T-cell (primary cell): ENCODE results near the gene ZNF267. TPM values are rescaled to one million over a fixed set of nuclear protein-coding genes. Genes with fewer than 3 reads are reported as not detected.
"Not testable (repeated sequence)": the region's sequence is repeated elsewhere in the genome, so short reads cannot be mapped to it uniquely, and the experiment has no call there.

Experiments
- ATAC-seq, 4 experiments: fragments of 200-7000 bp in 3 of 4; fragments of 150-1000 bp in 1 of 4; cut with Tn5 transposase; replicated peaks in 1 of 4; 1 replicate in 3 of 4; 2 replicates in 1 of 4; pipeline ENCODE4 v1.10.0; 2021; ENCODE audit warnings: moderate library complexity in 3 of 4, mild to moderate bottlenecking in 2 of 4, moderate number of reproducible peaks in 1 of 4
- CTCF ChIA-PET, 2 donors: fragments of 300-600 bp; sonication (Branson Sonifier 250); formaldehyde crosslinking; loops; one replicate each; lab custom pipeline; 2022; ENCODE audit warnings: antibody characterized with exemption in 2 of 2; lab: Charles Lee
- POLR2A ChIA-PET, 2 donors: fragments of 300-600 bp; sonication (Branson Sonifier 250); formaldehyde crosslinking; loops; one replicate each; lab custom pipeline; 2022; ENCODE audit warnings: antibody characterized with exemption in 2 of 2; lab: Charles Lee
- DNase-seq, 35 experiments: peaks; one replicate each; pipeline versions ENCODE4 v3.0.0 to v3.0.0-alpha.2; 2013 to 2023
- H3K27ac ChIP-seq: one replicate; pipeline ENCODE4 v1.5.1; 2013; ENCODE audit warnings: low read length
- H3K27me3 ChIP-seq, 2 experiments: replicated peaks in 1 of 2; 1 replicate in 1 of 2; 2 replicates in 1 of 2; pipeline versions ENCODE4 v1.6.1 to v1.7.0; 2013; ENCODE audit warnings: low read length in 1 of 2, mixed read lengths in 1 of 2; ENCODE audit not compliant: control insufficient read depth in 2 of 2, insufficient read depth in 2 of 2; ENCODE audit errors: extremely low read depth in 1 of 2
- H3K36me3 ChIP-seq, 2 donors: 1 replicate in 1 of 2; 2 replicates in 1 of 2; pipeline versions ENCODE4 v1.6.1 to v1.7.0; 2013; ENCODE audit warnings: low read length in 1 of 2; ENCODE audit not compliant: control insufficient read depth in 2 of 2, insufficient read depth in 1 of 2; ENCODE audit errors: extremely low read depth in 1 of 2
- H3K4me1 ChIP-seq, 2 experiments: 1 replicate in 1 of 2; 2 replicates in 1 of 2; pipeline versions ENCODE4 v1.6.1 to v1.7.0; 2013; ENCODE audit warnings: low read length in 2 of 2, mixed read lengths in 1 of 2; ENCODE audit not compliant: insufficient read depth in 2 of 2, control insufficient read depth in 1 of 2; ENCODE audit errors: extremely low read depth in 1 of 2
- H3K4me3 ChIP-seq, 2 donors: 1 replicate in 1 of 2; 2 replicates in 1 of 2; pipeline versions ENCODE4 v1.5.1 to v1.7.0; 2013; ENCODE audit warnings: mild to moderate bottlenecking in 2 of 2, low read length in 1 of 2, moderate library complexity in 1 of 2; ENCODE audit not compliant: control insufficient read depth in 1 of 2; ENCODE audit errors: extremely low read depth in 1 of 2
- H3K9me3 ChIP-seq: 2 replicates; pipeline ENCODE4 v1.7.0; 2013
- H3K27ac Mint-ChIP-seq, 2 donors: one replicate each; pipeline ENCODE4 v1.8.0; 2020 to 2021; ENCODE audit warnings: mild to moderate bottlenecking in 2 of 2, mixed read lengths in 2 of 2
- H3K27me3 Mint-ChIP-seq, 2 donors: one replicate each; pipeline ENCODE4 v1.8.0; 2021 to 2022; ENCODE audit warnings: mixed read lengths in 2 of 2
- H3K36me3 Mint-ChIP-seq: one replicate; pipeline ENCODE4 v1.8.0; 2021; ENCODE audit warnings: mixed read lengths
- H3K4me1 Mint-ChIP-seq, 3 donors: one replicate each; pipeline ENCODE4 v1.8.0; 2020 to 2022; ENCODE audit warnings: mixed read lengths in 3 of 3, mild to moderate bottlenecking in 1 of 3
- H3K4me3 Mint-ChIP-seq, 3 donors: one replicate each; pipeline ENCODE4 v1.8.0; 2020 to 2022; ENCODE audit warnings: mild to moderate bottlenecking in 3 of 3, mixed read lengths in 3 of 3, moderate library complexity in 3 of 3
- H3K9me3 Mint-ChIP-seq, 3 donors: one replicate each; pipeline ENCODE4 v1.8.0; 2020 to 2022; ENCODE audit warnings: mixed read lengths in 3 of 3
- WGBS: methylation state at CpG from one replicate; pipeline ENCODE4 v1.1.5; 2013; ENCODE audit warnings: missing lambda C conversion rate; ENCODE audit not compliant: insufficient coverage; 5-methylcytosine and 5-hydroxymethylcytosine counted together
- total RNA-seq, 35 experiments: library from RNA in 6 of 35; stranded (reverse) in 6 of 35; fragments of 120-200 nt in 1 of 35; gene quantifications; one replicate each; pipeline versions ENCODE4 v1.2.1 to v1.2.4 and lab custom pipeline; 2013 to 2026

ZNF267 gene
- total RNA-seq, 5 donors from 2014 or later (not counting 1 experiment from before 2014, with no cell fraction given): 35.0 to 46.9 (median 43.5) TPM

DNA sequence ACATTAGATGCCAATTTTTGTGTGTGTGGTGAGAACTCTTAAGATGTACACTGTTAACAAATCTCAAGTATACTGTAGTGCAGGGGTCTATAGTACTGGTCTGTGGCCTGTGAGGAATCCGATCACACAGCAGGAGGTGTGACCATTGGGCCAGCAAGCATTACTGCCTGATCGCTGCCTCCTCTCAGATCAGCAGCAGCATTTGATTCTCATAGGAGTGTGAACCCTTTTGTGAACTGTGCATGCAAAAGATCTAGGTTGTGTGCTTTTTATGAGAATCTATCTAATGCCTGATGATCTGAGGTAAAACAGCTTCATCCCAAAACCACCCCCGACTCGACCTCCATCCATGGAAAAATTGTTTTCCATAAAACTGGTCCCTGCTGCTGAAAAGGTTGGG, 12.6 kb downstream of the ZNF267 start:
- no peak for DNase-seq
- Histone ChIP-seq H3K27ac (no peak overlapping the region), H3K27me3 (no peaks in the 10 kb centered on the region), H3K36me3 (peaks cover 5 to 63% of the 10 kb centered on the region in 2 donors), H3K9me3 (peaks cover 7% of the 10 kb centered on the region), H3K4me3 (no peak overlapping the region), H3K4me1 (peaks cover 1 to 3% of the 10 kb centered on the region in 2 experiments)
- Mint-ChIP-seq H3K27ac (peak overlapping the region in 1 of 2 donors; percentile 10), H3K36me3 (peaks cover 77% of the 10 kb centered on the region), H3K27me3 (no peaks in the 10 kb centered on the region), H3K4me3 (no peak overlapping the region), H3K9me3 (peaks cover 0 to 14% (median 13%) of the 10 kb centered on the region in 3 donors), H3K4me1 (peaks cover 44 to 76% (median 71%) of the 10 kb centered on the region in 3 donors)
- ChIA-PET CTCF (no interaction called here), POLR2A (no interaction called here)
- 83% methylated on average over 1 of the region's 4 CpGs for WGBS
- no peak for ATAC-seq

DNA sequence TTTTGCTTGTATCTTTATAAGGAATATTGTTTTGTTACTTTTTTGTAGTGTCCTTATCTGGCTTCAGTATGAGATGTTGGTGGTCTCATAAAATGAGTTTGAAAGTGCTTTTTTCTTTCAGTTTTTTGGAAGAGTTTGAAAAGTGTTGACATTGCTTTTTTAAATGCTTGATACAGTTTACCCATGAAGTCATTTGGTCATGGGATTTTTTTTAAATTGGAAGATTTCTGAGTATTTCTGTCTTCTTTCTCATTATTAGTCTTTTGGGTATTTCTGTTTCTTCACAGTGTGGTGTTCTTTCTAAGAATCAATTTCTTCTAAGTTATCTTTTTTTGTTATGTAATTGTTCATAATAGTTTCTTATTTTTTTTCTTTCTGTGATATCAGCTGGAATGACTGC, 15.1 kb downstream of the ZNF267 start:
- Mint-ChIP-seq H3K4me3 (no peak overlapping the region), H3K4me1 (peaks cover 29 to 69% (median 68%) of the 10 kb centered on the region in 3 donors), H3K27me3 (no peaks in the 10 kb centered on the region), H3K9me3 (peaks cover 0 to 25% (median 20%) of the 10 kb centered on the region in 3 donors), H3K36me3 (peaks cover 94% of the 10 kb centered on the region), H3K27ac (peak overlapping the region; percentile 19 to 52)
- ATAC-seq (no peak), DNase-seq (no peak)
- no peak overlapping the region for H3K27ac ChIP-seq
- no peak overlapping the region for H3K4me3 ChIP-seq
- H3K4me1 ChIP-seq: peaks cover 0 to 5% of the 10 kb centered on the region in 2 experiments
- ChIA-PET CTCF (interaction anchor here in 1 of 2 donors (0.6 to 1.2 kb wide), 2 partner anchors 11 to 12 kb away, joined by 3 read pairs; no protein-coding TSS in a partner anchor), POLR2A (interaction anchor here in 1 of 2 donors (0.6 kb wide), 1 partner anchor 35 kb away, joined by 3 read pairs; no protein-coding TSS in a partner anchor)
- no peaks in the 10 kb centered on the region for H3K27me3 ChIP-seq
- peaks cover 11 to 75% of the 10 kb centered on the region in 2 donors for H3K36me3 ChIP-seq
- peaks cover 7% of the 10 kb centered on the region for H3K9me3 ChIP-seq

DNA sequence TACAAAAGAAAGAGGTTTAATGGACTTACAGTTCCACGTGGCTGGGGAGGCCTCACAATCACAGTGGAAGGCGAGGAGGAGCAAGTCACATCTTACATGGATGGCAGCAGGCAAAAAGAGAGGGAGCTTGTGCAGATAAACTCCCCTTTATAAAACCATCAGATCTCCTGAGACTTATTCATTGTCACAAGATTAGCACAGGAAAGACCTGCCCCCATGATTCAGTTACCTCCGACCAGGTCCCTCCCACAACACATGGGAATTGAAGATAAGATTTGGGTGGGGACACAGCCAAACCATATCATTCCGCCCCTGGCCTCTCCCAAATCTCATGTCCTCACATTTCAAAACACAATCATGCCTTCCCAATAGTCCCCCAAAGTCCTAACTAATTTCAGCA, 18.5 kb downstream of the ZNF267 start:
- POLR2A ChIA-PET, H3K4me3 Mint-ChIP-seq, H3K4me1 ChIP-seq, H3K27me3 ChIP-seq, H3K27ac ChIP-seq, DNase-seq, ATAC-seq, H3K27me3 Mint-ChIP-seq, CTCF ChIA-PET: not testable (repeated sequence)
- Histone ChIP-seq H3K36me3 (peaks cover 17 to 73% of the 10 kb centered on the region in 2 donors), H3K9me3 (peaks cover 18% of the 10 kb centered on the region), H3K4me3 (peak overlapping the region in 1 of 2 donors; percentile 12)
- no CpG with 5 or more reads among the region's 4 CpGs for WGBS
- Mint-ChIP-seq H3K27ac (peak overlapping the region in 1 of 2 donors; percentile 23), H3K4me1 (peaks cover 37 to 66% (median 54%) of the 10 kb centered on the region in 3 donors), H3K9me3 (peaks cover 0 to 41% (median 20%) of the 10 kb centered on the region in 3 donors), H3K36me3 (peaks cover 98% of the 10 kb centered on the region)

DNA sequence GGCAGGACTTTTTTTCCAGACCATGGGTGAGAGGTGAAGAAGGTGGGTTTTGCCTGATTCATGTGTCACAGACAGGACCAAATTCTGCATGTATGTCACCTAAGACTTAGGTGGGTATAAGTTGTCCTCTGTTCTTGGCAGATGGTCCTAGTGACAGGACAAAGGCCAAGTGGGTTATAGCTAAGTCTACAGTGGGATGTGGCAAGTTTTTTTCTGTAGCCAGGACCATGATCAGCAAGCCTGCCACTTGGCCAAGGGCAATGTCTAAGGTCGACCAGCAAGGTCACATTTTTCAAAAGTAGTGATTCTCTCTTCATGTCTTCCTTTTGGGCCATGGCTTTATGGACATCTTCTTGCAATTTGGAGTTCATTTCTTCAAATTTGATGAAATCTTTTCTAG, 20.2 kb downstream of the ZNF267 start:
- WGBS: 100% methylated on average over 1 of the region's 1 CpG
- H3K4me3 Mint-ChIP-seq: no peak overlapping the region
- H3K27ac Mint-ChIP-seq: peak overlapping the region; percentile 28 to 57
- no peaks in the 10 kb centered on the region for H3K27me3 Mint-ChIP-seq
- H3K4me3 ChIP-seq: no peak overlapping the region
- POLR2A ChIA-PET: no interaction called here
- CTCF ChIA-PET: no interaction called here
- H3K4me1 Mint-ChIP-seq: peaks cover 34 to 61% (median 51%) of the 10 kb centered on the region in 3 donors
- peaks cover 0 to 57% (median 25%) of the 10 kb centered on the region in 3 donors for H3K9me3 Mint-ChIP-seq
- H3K27ac ChIP-seq: no peak overlapping the region
- ATAC-seq: no peak
- no peak for DNase-seq
- H3K36me3 Mint-ChIP-seq: peaks cover 98% of the 10 kb centered on the region
- peaks cover 0 to 5% of the 10 kb centered on the region in 2 experiments for H3K4me1 ChIP-seq
- H3K27me3 ChIP-seq: no peaks in the 10 kb centered on the region
- H3K9me3 ChIP-seq: peaks cover 18% of the 10 kb centered on the region
- peaks cover 17 to 68% of the 10 kb centered on the region in 2 donors for H3K36me3 ChIP-seq

DNA sequence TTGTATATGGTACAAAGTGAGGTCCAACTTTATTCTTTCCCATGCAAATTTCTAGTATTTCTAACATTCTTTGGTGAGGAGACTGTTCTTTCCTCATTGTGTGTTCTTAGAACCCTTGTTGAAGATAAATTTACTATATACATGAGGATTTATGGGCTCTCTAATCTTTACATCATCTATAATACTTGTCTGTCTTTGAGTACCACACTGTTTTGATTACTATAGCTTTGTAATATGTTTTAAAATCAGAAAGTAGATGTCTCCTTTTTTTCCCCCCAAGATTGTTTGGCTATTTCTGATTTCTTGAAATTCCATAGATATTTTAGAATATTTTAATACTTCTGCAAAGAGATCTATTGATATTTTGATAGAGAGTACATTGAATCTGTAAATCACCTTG, 23.7 kb downstream of the ZNF267 start:
- Mint-ChIP-seq H3K4me3 (no peak overlapping the region), H3K4me1 (peaks cover 33 to 54% (median 47%) of the 10 kb centered on the region in 3 donors), H3K9me3 (peaks cover 0 to 42% (median 8%) of the 10 kb centered on the region in 3 donors), H3K27ac (peak overlapping the region in 1 of 2 donors; percentile 4), H3K36me3 (peaks cover 84% of the 10 kb centered on the region), H3K27me3 (no peaks in the 10 kb centered on the region)
- CTCF ChIA-PET: interaction anchor here in 1 of 2 donors (0.6 kb wide), 1 partner anchor 16 kb away, joined by 4 read pairs; no protein-coding TSS in a partner anchor
- DNase-seq: no peak
- Histone ChIP-seq H3K27me3 (no peaks in the 10 kb centered on the region), H3K4me1 (peaks cover 0 to 5% of the 10 kb centered on the region in 2 experiments), H3K4me3 (no peak overlapping the region), H3K27ac (no peak overlapping the region), H3K9me3 (peaks cover 11% of the 10 kb centered on the region), H3K36me3 (peaks cover 13 to 41% of the 10 kb centered on the region in 2 donors)
- POLR2A ChIA-PET: no interaction called here
- ATAC-seq: no peak

DNA sequence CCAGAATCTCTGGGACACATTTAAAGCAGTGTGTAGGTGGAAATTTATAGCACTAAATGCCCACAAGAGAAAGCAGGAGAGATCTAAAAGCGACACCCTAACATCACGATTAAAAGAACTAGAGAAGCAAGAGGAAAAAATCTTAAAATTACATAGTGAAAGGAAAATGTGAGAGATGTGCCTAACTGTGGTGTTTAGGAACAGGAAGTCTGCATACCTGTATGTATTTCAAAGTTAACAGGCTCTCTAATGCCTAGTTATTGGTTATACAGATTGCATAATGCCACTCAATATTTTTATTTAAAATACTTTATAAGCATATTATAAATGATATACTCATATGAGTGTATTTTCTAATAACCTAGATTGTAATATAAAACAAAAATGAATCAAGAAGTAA, 25.9 kb downstream of the ZNF267 start:
- H3K27me3 Mint-ChIP-seq: no peaks in the 10 kb centered on the region
- POLR2A ChIA-PET: no interaction called here
- CTCF ChIA-PET: interaction anchor here in 1 of 2 donors (0.6 kb wide), 1 partner anchor 1348 kb away, joined by 4 read pairs; no protein-coding TSS in a partner anchor
- H3K27ac Mint-ChIP-seq: peak overlapping the region; percentile 70 to 80
- Histone ChIP-seq H3K27me3 (no peaks in the 10 kb centered on the region), H3K27ac (no peak overlapping the region), H3K36me3 (peaks cover 11 to 20% of the 10 kb centered on the region in 2 donors), H3K9me3 (peaks cover 11% of the 10 kb centered on the region), H3K4me1 (no peaks in the 10 kb centered on the region), H3K4me3 (no peak overlapping the region)
- no peak for ATAC-seq
- H3K9me3 Mint-ChIP-seq: peaks cover 3 to 50% (median 11%) of the 10 kb centered on the region in 3 donors
- WGBS: no CpG with 5 or more reads among the region's 2 CpGs
- peak overlapping the region in 2 of 3 donors; percentile 2 to 44 for H3K4me3 Mint-ChIP-seq
- H3K4me1 Mint-ChIP-seq: peaks cover 27 to 51% (median 34%) of the 10 kb centered on the region in 3 donors
- DNase-seq: no peak
- peaks cover 80% of the 10 kb centered on the region for H3K36me3 Mint-ChIP-seq
